Endothelial cell of coronary artery (primary cell): ENCODE results near the gene ARL5B. TPM values are rescaled to one million over a fixed set of nuclear protein-coding genes. Genes with fewer than 3 reads are reported as not detected.

Source experiments
- total RNA-seq: library from RNA; depleted of rRNA; stranded (reverse); fragments of >200 nt; gene quantifications from 2 replicates; pipeline ENCODE4 v1.2.3, GENCODE V29; 2014

The ARL5B gene
- 16.4 and 17.9 TPM in 2 replicates for total RNA-seq

GRCh38 chr10:18659125-18659818 is at the start of gene ARL5B:
TSS of gene ARL5B (plus strand) at chr10:18659431. CDS start at chr10:18659638, 207 bp downstream.

GRCh38 chr10:18651324-18652007 is 7.8 kb upstream of the ARL5B start, which contains the start of gene NSUN6:
TSS of gene NSUN6 (minus strand) at chr10:18651587. CDS start at chr10:18651203, 384 bp downstream.

Other genes with a start within 250 kb of the ARL5B start
- gene NSUN6, start 7.8 kb upstream of the ARL5B start, total RNA-seq: 6.1 and 6.9 TPM in 2 replicates